ENCODE data around the gene DNAJB1.

- TF ChIP-seq CTCF (IDR thresholded peaks at IDR 0.05) (no peak), POLR2A (IDR thresholded peaks at IDR 0.05) (no peak)
Measured at GRCh38 chr19:14530005-14530348, 11.8 kb upstream of the DNAJB1 start.
